DND-41 (cell line): Measurements from ENCODE around the gene LETM1.

Source experiments
- CTCF ChIP-seq: IDR thresholded peaks from 2 replicates; pipeline ENCODE4 v1.5.1; 2012; ENCODE audit warnings: borderline replicate concordance, low read length, moderate library complexity, mild to moderate bottlenecking; ENCODE audit not compliant: poor library complexity, severe bottlenecking; ENCODE audit errors: extremely low read depth
- EZH2 ChIP-seq: IDR thresholded peaks from 3 replicates; pipeline ENCODE4 v1.6.1; 2012; ENCODE audit warnings: borderline replicate concordance, low read depth, mild to moderate bottlenecking, moderate library complexity, low read length, inconsistent platforms; ENCODE audit not compliant: severe bottlenecking

- TF ChIP-seq CTCF (no peak), EZH2 (no peak)
These were observed 12.1 kb downstream of the LETM1 start for GRCh38 chr4:1843852-1844251.
